Neural crest cell (in vitro differentiated cells): ENCODE results near the gene MMP19. TPM values are rescaled to one million over a fixed set of nuclear protein-coding genes. Genes with fewer than 3 reads are reported as not detected.
"Not testable (repeated sequence)": the region's sequence is repeated elsewhere in the genome, so short reads cannot be mapped to it uniquely, and the experiment has no call there.

Experiments used
- DNase-seq: peaks from one replicate; pipeline ENCODE4 v3.0.0; 2021; ENCODE audit warnings: low read depth, mixed read lengths, low spot score
- H3K27ac Mint-ChIP-seq: one replicate; pipeline ENCODE4 v1.8.0; 2021; ENCODE audit warnings: mild to moderate bottlenecking, mixed read lengths; ENCODE audit not compliant: unreplicated experiment
- H3K27me3 Mint-ChIP-seq: 2 replicates; pipeline ENCODE4 v1.8.0; 2021; ENCODE audit warnings: low read depth, mild to moderate bottlenecking, mixed read lengths
- H3K36me3 Mint-ChIP-seq: 2 replicates; pipeline ENCODE4 v1.8.0; 2021; ENCODE audit warnings: low read depth, mild to moderate bottlenecking, mixed read lengths
- H3K4me1 Mint-ChIP-seq: 2 replicates; pipeline ENCODE4 v1.8.0; 2021; ENCODE audit warnings: mixed read lengths
- H3K4me3 Mint-ChIP-seq: one replicate; pipeline ENCODE4 v1.8.0; 2021; ENCODE audit warnings: mild to moderate bottlenecking, mixed read lengths
- H3K9me3 Mint-ChIP-seq: 2 replicates; pipeline ENCODE4 v1.8.0; 2021; ENCODE audit warnings: mixed read lengths
- CTCF ChIP-seq: fragments of 200-600 bp; sonication (generic); conservative IDR thresholded peaks from 2 replicates; pipeline ENCODE4 v1.5.0; 2021; ENCODE audit warnings: antibody characterized with exemption, mild to moderate bottlenecking
- total RNA-seq: library from RNA; stranded (reverse); gene quantifications from 2 replicates; pipeline ENCODE4 v1.2.1, GENCODE V29; 2021

The MMP19 gene
- total RNA-seq, 1 donor from 2014 or later, result not detected

- peaks cover 14% of the 10 kb centered on the region for H3K4me1 Mint-ChIP-seq
- peaks cover 14% of the 10 kb centered on the region for H3K36me3 Mint-ChIP-seq
- H3K27me3 Mint-ChIP-seq, result no peaks in the 10 kb centered on the region
- TF ChIP-seq CTCF, result no peak
- H3K27ac Mint-ChIP-seq, result no peak overlapping the region
- H3K9me3 Mint-ChIP-seq, result peaks cover 8% of the 10 kb centered on the region
- no peak for DNase-seq
- no peak overlapping the region for H3K4me3 Mint-ChIP-seq
Observed at GRCh38 chr12:55874443-55874842, 31.7 kb upstream of the MMP19 start.

GRCh38 chr12:55866454-55867004, 23.8 kb upstream of the MMP19 start:
- H3K4me3 Mint-ChIP-seq, H3K9me3 Mint-ChIP-seq, H3K4me1 Mint-ChIP-seq, H3K36me3 Mint-ChIP-seq, DNase-seq, H3K27ac Mint-ChIP-seq, H3K27me3 Mint-ChIP-seq: not testable (repeated sequence)

- no peaks in the 10 kb centered on the region for H3K27me3 Mint-ChIP-seq
- H3K36me3 Mint-ChIP-seq, result no peaks in the 10 kb centered on the region
- no peak overlapping the region for H3K27ac Mint-ChIP-seq
- H3K4me3 Mint-ChIP-seq, result no peak overlapping the region
- H3K9me3 Mint-ChIP-seq, result peaks cover 3% of the 10 kb centered on the region
- no peaks in the 10 kb centered on the region for H3K4me1 Mint-ChIP-seq
- no peak for DNase-seq
- TF ChIP-seq CTCF, result no peak
Observed at GRCh38 chr12:55865327-55865726, 22.6 kb upstream of the MMP19 start.

GRCh38 chr12:55862931-55863330, 20.2 kb upstream of the MMP19 start:
- H3K4me1 Mint-ChIP-seq, H3K4me3 Mint-ChIP-seq, H3K27ac Mint-ChIP-seq, DNase-seq, H3K36me3 Mint-ChIP-seq, H3K27me3 Mint-ChIP-seq, H3K9me3 Mint-ChIP-seq: not testable (repeated sequence)

- Mint-ChIP-seq H3K9me3 (peaks cover 3% of the 10 kb centered on the region), H3K27me3 (no peaks in the 10 kb centered on the region), H3K4me1 (no peaks in the 10 kb centered on the region), H3K36me3 (no peaks in the 10 kb centered on the region), H3K4me3 (no peak overlapping the region), H3K27ac (no peak overlapping the region)
- TF ChIP-seq CTCF, result no peak
- DNase-seq, result no peak
Observed at GRCh38 chr12:55862286-55862685, 19.6 kb upstream of the MMP19 start.

GRCh38 chr12:55861871-55862270, 19.1 kb upstream of the MMP19 start:
- H3K9me3 Mint-ChIP-seq, result peaks cover 3% of the 10 kb centered on the region
- H3K4me3 Mint-ChIP-seq, result no peak overlapping the region
- H3K27ac Mint-ChIP-seq, result no peak overlapping the region
- no peak for DNase-seq
- H3K36me3 Mint-ChIP-seq, result no peaks in the 10 kb centered on the region
- no peaks in the 10 kb centered on the region for H3K4me1 Mint-ChIP-seq
- H3K27me3 Mint-ChIP-seq, result no peaks in the 10 kb centered on the region
- TF ChIP-seq CTCF, result no peak

- no peaks in the 10 kb centered on the region for H3K27me3 Mint-ChIP-seq
- H3K36me3 Mint-ChIP-seq, result no peaks in the 10 kb centered on the region
- H3K4me1 Mint-ChIP-seq, result no peaks in the 10 kb centered on the region
- H3K4me3 Mint-ChIP-seq, result no peak overlapping the region
- DNase-seq, result no peak
- no peak overlapping the region for H3K27ac Mint-ChIP-seq
- TF ChIP-seq CTCF, result no peak
- H3K9me3 Mint-ChIP-seq, result peaks cover 3% of the 10 kb centered on the region
Observed at GRCh38 chr12:55861396-55861795, 18.7 kb upstream of the MMP19 start.
